ENCODE results near the gene AQP2.

DNA sequence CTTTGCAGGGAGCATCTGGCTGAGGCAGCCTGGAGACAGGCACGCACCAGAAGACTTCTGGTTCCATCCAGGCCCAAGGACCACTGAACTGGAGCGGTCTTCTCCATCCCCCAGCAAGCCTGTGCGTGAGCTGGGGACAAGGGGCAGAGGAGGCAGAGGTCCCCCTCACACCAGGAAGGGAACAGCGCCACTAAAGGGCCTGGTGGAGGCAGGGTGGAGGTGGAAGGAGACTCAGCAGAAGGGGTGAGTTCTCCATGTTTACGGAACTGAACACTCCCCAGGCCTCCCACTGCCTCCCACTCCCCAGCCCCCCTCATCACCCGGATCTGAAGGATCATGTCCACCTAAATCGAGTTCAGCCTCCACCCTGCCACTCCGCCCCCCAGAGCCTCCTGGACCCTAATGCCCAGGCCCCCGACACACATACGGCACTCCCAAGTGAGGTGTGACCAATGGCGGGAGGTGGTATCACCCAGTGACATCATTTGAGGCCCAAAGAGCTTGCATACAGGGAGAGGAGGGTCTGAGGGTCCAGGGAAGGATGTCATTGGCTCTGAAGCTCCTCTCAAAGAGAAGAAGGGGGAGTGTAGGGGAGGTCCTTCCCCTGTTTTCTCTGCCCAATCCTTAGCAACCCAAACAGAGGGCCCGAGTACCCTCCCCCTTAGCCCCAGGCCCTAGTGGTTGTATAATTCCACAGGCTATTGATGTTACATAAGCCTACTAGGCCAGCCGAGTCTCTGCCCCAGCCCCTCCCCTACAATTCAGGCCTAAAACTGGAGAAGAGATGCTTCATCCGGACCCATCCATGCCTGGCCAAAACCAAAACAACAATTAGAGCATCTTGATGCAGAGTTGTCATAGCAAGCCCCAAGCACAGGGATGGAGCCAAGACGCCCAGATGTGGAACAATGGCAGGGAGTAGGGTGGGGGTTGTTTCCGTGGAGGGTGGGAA lies 47.9 kb upstream of the AQP2 start:
- TF ChIP-seq POLR2A (IDR thresholded peaks at IDR 0.05) (no peak), CTCF (IDR thresholded peaks at IDR 0.05) (no peak)
